ENCODE data around the gene OLFML1.
A peak's percentile ranks its signal among the peaks of the same experiment; 100 is the strongest.

- TF ChIP-seq EZH2phosphoT487 (conservative IDR thresholded peaks at IDR 0.05; ENCODE audit: low read length): no peak
- TF ChIP-seq CTCF (IDR thresholded peaks at IDR 0.05; ENCODE audit: insufficient read depth, low read length, poor library complexity, severe bottlenecking): peak; percentile 64
Observed at GRCh38 chr11:7548659-7549274, 63.5 kb downstream of the OLFML1 start.
